Kidney (tissue), 14 donors: Measurements from ENCODE around the gene LIMD2. TPM values are rescaled to one million over a fixed set of nuclear protein-coding genes. Genes with fewer than 3 reads are reported as not detected.

Source experiments
- DNase-seq, 5 donors: peaks; one replicate each; pipeline ENCODE4 v3.0.0-alpha.2; 2013 to 2020
- FAIRE-seq: peaks from 2 replicates; lab custom pipeline; 2012; peaks lifted over from hg19 to GRCh38; lab: Jason Lieb, UNC
- H3K27ac ChIP-seq, 2 donors: one replicate each; pipeline ENCODE4 v1.7.0; 2013; ENCODE audit warnings: low read depth in 2 of 2, low read length in 2 of 2, inconsistent platforms in 1 of 2
- H3K27me3 ChIP-seq: one replicate; pipeline ENCODE4 v1.7.1; 2013; ENCODE audit warnings: low read length, inconsistent platforms; ENCODE audit not compliant: control insufficient read depth, insufficient read depth
- H3K36me3 ChIP-seq, 3 donors: one replicate each; pipeline versions ENCODE4 v1.7.0 to v1.7.1; 2013; ENCODE audit warnings: low read length in 3 of 3, control low read depth in 1 of 3, inconsistent platforms in 1 of 3; ENCODE audit not compliant: insufficient read depth in 3 of 3, control insufficient read depth in 2 of 3
- H3K4me1 ChIP-seq, 3 donors: one replicate each; pipeline versions ENCODE4 v1.7.0 to v1.7.1; 2013; ENCODE audit warnings: low read length in 3 of 3, inconsistent platforms in 1 of 3, low read depth in 1 of 3; ENCODE audit not compliant: control insufficient read depth in 2 of 3, insufficient read depth in 2 of 3
- H3K4me3 ChIP-seq, 3 donors: one replicate each; pipeline versions ENCODE4 v1.7.0 to v1.8.1; 2013; ENCODE audit warnings: low read length in 3 of 3, control low read depth in 1 of 3, inconsistent platforms in 1 of 3
- H3K9ac ChIP-seq, 3 donors: one replicate each; pipeline versions ENCODE4 v1.7.0 to v1.7.1; 2013; ENCODE audit warnings: low read length in 3 of 3, control low read depth in 1 of 3, inconsistent platforms in 1 of 3
- H3K9me3 ChIP-seq, 3 donors: one replicate each; pipeline versions ENCODE4 v1.7.0 to v1.7.1; 2013; ENCODE audit warnings: low read length in 3 of 3, control low read depth in 1 of 3, inconsistent platforms in 1 of 3; ENCODE audit not compliant: control insufficient read depth in 2 of 3, insufficient read depth in 1 of 3
- CTCF ChIP-seq: IDR thresholded peaks from 3 replicates; pipeline ENCODE4 v1.5.1; 2012; ENCODE audit warnings: mild to moderate bottlenecking, moderate library complexity, borderline replicate concordance; ENCODE audit not compliant: insufficient read depth; ENCODE audit errors: extremely low read depth
- intact Hi-C: fragments of 100-400 bp; cut with DNase I; formaldehyde crosslinking; loops from one replicate; pipeline ENCODE4 v1.11.1; 2022
- polyA plus RNA-seq: library from polyadenylated mRNA; stranded (reverse); fragments of 350-450 nt; fragmentation: Illumina TruSeq; extraction: RNeasy Lipid Tissue Mini Kit (QIAGEN cat#74804); gene quantifications from one replicate; pipeline ENCODE4 v1.2.3, GENCODE V29; 2014; ENCODE audit warnings: low read depth, low replicate concordance; ENCODE audit not compliant: insufficient read depth
- total RNA-seq: library from RNA; stranded (reverse); fragmentation: NEBNext Ultra II Directional; extraction: Animal tissue kit (Norgen Biotek cat#: 25700); gene quantifications from one replicate; pipeline ENCODE4 v1.2.1, GENCODE V29; 2021
- donor health status: control.
- donor health status: control.
- donor health status: control.
- donor health status: control.
- donor health status: control.
- donor health status: DM: yes; HTN: yes; CAD: no.
- donor health status: Normal renal cell carcinoma (clear cell type).

LIMD2 gene
- total and polyA plus RNA-seq, 2 donors from 2014 or later = 11.5 to 32.3 TPM

GRCh38 chr17:63698886-63699637, 863 bp downstream of the LIMD2 start:
- no peak overlapping the region for H3K9ac ChIP-seq
- TF ChIP-seq CTCF = no peak
- H3K27me3 ChIP-seq = no peaks in the 10 kb centered on the region
- peak overlapping the region in 1 of 2 donors; percentile 17 for H3K27ac ChIP-seq
- no peak for FAIRE-seq
- H3K9me3 ChIP-seq = no peaks in the 10 kb centered on the region
- DNase-seq = peak; percentile 32 to 91 (median 72)
- intact Hi-C loops = no loop called here
- peak overlapping the region in 1 of 3 donors; percentile 46 for H3K4me3 ChIP-seq
- H3K4me1 ChIP-seq = peaks cover 0 to 13% (median 0%) of the 10 kb centered on the region in 3 donors
- H3K36me3 ChIP-seq = peaks cover 0 to 6% (median 0%) of the 10 kb centered on the region in 3 donors

- H3K4me1 ChIP-seq = peaks cover 0 to 13% (median 0%) of the 10 kb centered on the region in 3 donors
- DNase-seq (peak in 3 of 5 donors; percentile 11 to 66 (median 54)), FAIRE-seq (no peak)
- no peaks in the 10 kb centered on the region for H3K9me3 ChIP-seq
- intact Hi-C loops = no loop called here
- no peak overlapping the region for H3K9ac ChIP-seq
- peaks cover 0 to 6% (median 0%) of the 10 kb centered on the region in 3 donors for H3K36me3 ChIP-seq
- no peak overlapping the region for H3K27ac ChIP-seq
- no peaks in the 10 kb centered on the region for H3K27me3 ChIP-seq
- TF ChIP-seq CTCF = no peak
- H3K4me3 ChIP-seq = peak overlapping the region in 1 of 3 donors; percentile 29
These were observed 1.5 kb downstream of the LIMD2 start for GRCh38 chr17:63698381-63698885.

GRCh38 chr17:63697341-63698286, 2.3 kb downstream of the LIMD2 start:
- peak in 3 of 5 donors; percentile 22 to 85 (median 61) for DNase-seq

More at GRCh38 chr17:63697341-63698286, 2.3 kb downstream of the LIMD2 start:
- no peak overlapping the region for H3K9ac ChIP-seq
- peaks cover 0 to 2% (median 0%) of the 10 kb centered on the region in 3 donors for H3K36me3 ChIP-seq
- no peak overlapping the region for H3K27ac ChIP-seq
- FAIRE-seq = no peak
- H3K27me3 ChIP-seq = no peaks in the 10 kb centered on the region
- no peak overlapping the region for H3K4me3 ChIP-seq
- intact Hi-C loops = no loop called here
- no peaks in the 10 kb centered on the region for H3K9me3 ChIP-seq
- H3K4me1 ChIP-seq = peaks cover 0 to 13% (median 0%) of the 10 kb centered on the region in 3 donors
- TF ChIP-seq CTCF = peak; percentile 45
